HepG2 (cell line): ENCODE data around the gene FBRSL1.

Source experiments
- FOSL2 ChIP-seq: sonication (generic); formaldehyde crosslinking; IDR thresholded peaks from 2 replicates; pipeline ENCODE4 v1.4.0; 2020; ENCODE audit warnings: missing genetic modification reagents
- FOXM1 ChIP-seq: sonication (generic); formaldehyde crosslinking; IDR thresholded peaks from 2 replicates; pipeline ENCODE4 v1.5.0; 2020; ENCODE audit warnings: missing genetic modification reagents
- RFX1 ChIP-seq: fragments of 450-650 bp; IDR thresholded peaks from 2 replicates; pipeline ENCODE4 v1.6.1; 2017
- ZNF12 ChIP-seq: sonication (generic); formaldehyde crosslinking; IDR thresholded peaks from 2 replicates; pipeline ENCODE4 v1.5.0; 2020; ENCODE audit warnings: missing genetic modification reagents
- ZNF589 ChIP-seq: sonication (generic); formaldehyde crosslinking; conservative IDR thresholded peaks from 2 replicates; pipeline ENCODE4 v1.8.0; 2022; ENCODE audit warnings: mild to moderate bottlenecking, moderate library complexity, missing genetic modification reagents
- TF ChIP-seq, protein P1 (sequence below): sonication (generic); formaldehyde crosslinking; IDR thresholded peaks from 2 replicates; pipeline ENCODE4 v1.5.0; 2020; ENCODE audit warnings: mild to moderate bottlenecking, missing genetic modification reagents, moderate library complexity
- TF ChIP-seq, protein P2 (sequence below): sonication (generic); formaldehyde crosslinking; IDR thresholded peaks from 2 replicates; pipeline ENCODE4 v1.5.1; 2020; ENCODE audit warnings: missing genetic modification reagents, mild to moderate bottlenecking, borderline replicate concordance

DNA sequence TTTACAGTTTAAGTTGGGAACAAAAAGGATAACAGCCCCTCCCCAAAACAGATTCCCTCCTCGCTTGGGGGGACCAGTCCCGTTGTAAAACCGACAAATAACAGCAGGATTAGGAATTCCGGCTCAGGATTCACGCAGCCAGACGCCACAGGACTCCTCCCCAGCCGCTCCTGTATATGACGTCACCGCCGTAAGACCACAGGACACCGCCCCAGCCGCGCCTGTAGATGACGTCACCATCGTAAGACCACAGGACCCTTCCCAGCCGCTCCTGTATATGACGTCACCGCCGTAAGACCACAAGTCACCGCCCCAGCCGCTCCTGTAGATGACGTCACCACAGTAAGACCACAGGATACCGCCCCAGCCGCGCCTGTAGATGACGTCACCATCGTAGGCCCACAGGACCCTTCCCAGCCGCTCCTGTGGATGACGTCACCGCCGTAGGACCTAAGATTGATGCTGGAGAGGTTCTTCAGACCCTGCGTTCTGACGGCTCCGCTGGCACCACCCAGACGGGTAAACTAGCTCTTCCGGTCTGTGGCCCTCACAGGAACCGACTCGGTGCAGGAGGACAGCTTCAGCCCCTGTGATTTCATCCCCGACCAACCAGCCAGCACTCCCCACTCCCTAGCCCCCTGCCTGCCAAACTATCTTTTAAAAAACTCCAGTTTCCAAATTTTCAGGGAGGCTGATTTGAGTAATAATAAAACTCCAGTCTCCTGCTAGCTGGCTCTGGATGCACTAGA is 43.9 kb upstream of the FBRSL1 start:
- TF ChIP-seq RFX1 (no peak), FOXM1 (CRISPR knock-in tag) (no peak), FOSL2 (no peak), ZNF589 (no peak), ZNF12 (CRISPR knock-in tag) (no peak)
- TF ChIP-seq, protein P1, sequence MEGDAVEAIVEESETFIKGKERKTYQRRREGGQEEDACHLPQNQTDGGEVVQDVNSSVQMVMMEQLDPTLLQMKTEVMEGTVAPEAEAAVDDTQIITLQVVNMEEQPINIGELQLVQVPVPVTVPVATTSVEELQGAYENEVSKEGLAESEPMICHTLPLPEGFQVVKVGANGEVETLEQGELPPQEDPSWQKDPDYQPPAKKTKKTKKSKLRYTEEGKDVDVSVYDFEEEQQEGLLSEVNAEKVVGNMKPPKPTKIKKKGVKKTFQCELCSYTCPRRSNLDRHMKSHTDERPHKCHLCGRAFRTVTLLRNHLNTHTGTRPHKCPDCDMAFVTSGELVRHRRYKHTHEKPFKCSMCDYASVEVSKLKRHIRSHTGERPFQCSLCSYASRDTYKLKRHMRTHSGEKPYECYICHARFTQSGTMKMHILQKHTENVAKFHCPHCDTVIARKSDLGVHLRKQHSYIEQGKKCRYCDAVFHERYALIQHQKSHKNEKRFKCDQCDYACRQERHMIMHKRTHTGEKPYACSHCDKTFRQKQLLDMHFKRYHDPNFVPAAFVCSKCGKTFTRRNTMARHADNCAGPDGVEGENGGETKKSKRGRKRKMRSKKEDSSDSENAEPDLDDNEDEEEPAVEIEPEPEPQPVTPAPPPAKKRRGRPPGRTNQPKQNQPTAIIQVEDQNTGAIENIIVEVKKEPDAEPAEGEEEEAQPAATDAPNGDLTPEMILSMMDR = no peak
- TF ChIP-seq, protein P2, sequence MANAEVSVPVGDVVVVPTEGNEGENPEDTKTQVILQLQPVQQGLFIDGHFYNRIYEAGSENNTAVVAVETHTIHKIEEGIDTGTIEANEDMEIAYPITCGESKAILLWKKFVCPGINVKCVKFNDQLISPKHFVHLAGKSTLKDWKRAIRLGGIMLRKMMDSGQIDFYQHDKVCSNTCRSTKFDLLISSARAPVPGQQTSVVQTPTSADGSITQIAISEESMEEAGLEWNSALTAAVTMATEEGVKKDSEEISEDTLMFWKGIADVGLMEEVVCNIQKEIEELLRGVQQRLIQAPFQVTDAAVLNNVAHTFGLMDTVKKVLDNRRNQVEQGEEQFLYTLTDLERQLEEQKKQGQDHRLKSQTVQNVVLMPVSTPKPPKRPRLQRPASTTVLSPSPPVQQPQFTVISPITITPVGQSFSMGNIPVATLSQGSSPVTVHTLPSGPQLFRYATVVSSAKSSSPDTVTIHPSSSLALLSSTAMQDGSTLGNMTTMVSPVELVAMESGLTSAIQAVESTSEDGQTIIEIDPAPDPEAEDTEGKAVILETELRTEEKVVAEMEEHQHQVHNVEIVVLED = no peak
